ENCODE measurements around the gene SCYGR3. TPM values are rescaled to one million over a fixed set of nuclear protein-coding genes. Genes with fewer than 3 reads are reported as not detected.

SCYGR3 gene
- total RNA-seq, 1 experiment from 2014 or later, result not detected

GRCh38 chr2:227657199-227657845, 42.7 kb upstream of the SCYGR3 start:
- Histone ChIP-seq H3K27ac (ENCODE audit: low read length) (no peak overlapping the region), H3K36me3 (ENCODE audit: low read depth, low read length) (no peaks in the 10 kb centered on the region), H3K9me2 (replicated peaks; ENCODE audit: low read length) (no peaks in the 10 kb centered on the region), H2AFZ (ENCODE audit: low read length) (no peak overlapping the region), H3K4me1 (ENCODE audit: insufficient read depth, low read length) (0 out of 2 replicates have a peak, but pooled peaks cover 5% of the 10 kb centered on the region), H4K20me1 (ENCODE audit: low read length) (no peaks in the 10 kb centered on the region), H3K9me3 (ENCODE audit: low read length) (no peaks in the 10 kb centered on the region), H3K4me3 (ENCODE audit: low read length) (no peak overlapping the region), H3K9ac (ENCODE audit: low read length) (no peak overlapping the region), H3K79me2 (ENCODE audit: low read length) (no peaks in the 10 kb centered on the region), H3K4me2 (ENCODE audit: low read length) (no peak overlapping the region), H3K27me3 (ENCODE audit: low read length) (no peaks in the 10 kb centered on the region), H3F3A (ENCODE audit: low read length, unreplicated experiment) (no peaks in the 10 kb centered on the region)
- ATAC-seq (no peak), DNase-seq (no peak)
- intact Hi-C loops (cut with micrococcal nuclease), result loop anchor here (5.0 kb wide), 2 partner anchors 185 to 205 kb away; partner anchors contain the start of gene AGFG1
- TF ChIP-seq EZH2 (IDR thresholded peaks at IDR 0.05; ENCODE audit: low read length, unreplicated experiment) (no peak), CTCF (conservative IDR thresholded peaks at IDR 0.05; ENCODE audit: low read depth, low read length) (no peak), EZH2phosphoT487 (IDR thresholded peaks at IDR 0.05; ENCODE audit: borderline replicate concordance, low read length) (no peak)
- CTCF ChIA-PET, result interaction anchor here (0.5 to 1.4 kb wide), 5 partner anchors 22 to 220 kb away, joined by 3 to 20 read pairs (median 5); no protein-coding TSS in a partner anchor
- BruUV-seq (replicated peaks), result no TSS peak
- POLR2A ChIA-PET (ENCODE audit: unreplicated experiment), result no interaction called here

- Histone ChIP-seq H3K27ac (ENCODE audit: low read length) (no peak overlapping the region), H3K4me1 (ENCODE audit: insufficient read depth, low read length) (0 out of 2 replicates have a peak, but pooled peaks cover 5% of the 10 kb centered on the region), H3K9ac (ENCODE audit: low read length) (no peak overlapping the region), H3K79me2 (ENCODE audit: low read length) (no peaks in the 10 kb centered on the region), H3F3A (ENCODE audit: low read length, unreplicated experiment) (no peaks in the 10 kb centered on the region), H3K4me2 (ENCODE audit: low read length) (no peak overlapping the region), H3K9me2 (replicated peaks; ENCODE audit: low read length) (no peaks in the 10 kb centered on the region), H3K36me3 (ENCODE audit: low read depth, low read length) (no peaks in the 10 kb centered on the region), H4K20me1 (ENCODE audit: low read length) (no peaks in the 10 kb centered on the region), H3K27me3 (ENCODE audit: low read length) (no peaks in the 10 kb centered on the region), H2AFZ (ENCODE audit: low read length) (no peak overlapping the region), H3K4me3 (ENCODE audit: low read length) (no peak overlapping the region), H3K9me3 (ENCODE audit: low read length) (no peaks in the 10 kb centered on the region)
- TF ChIP-seq EZH2 (IDR thresholded peaks at IDR 0.05; ENCODE audit: low read length, unreplicated experiment), result no peak
- TF ChIP-seq EZH2phosphoT487 (IDR thresholded peaks at IDR 0.05; ENCODE audit: borderline replicate concordance, low read length), result no peak
- TF ChIP-seq CTCF (conservative IDR thresholded peaks at IDR 0.05; ENCODE audit: low read depth, low read length), result no peak
- DNase-seq (peak; percentile 85), ATAC-seq (peak; percentile 68)
- POLR2A ChIA-PET (ENCODE audit: unreplicated experiment), result no interaction called here
- CTCF ChIA-PET, result no interaction called here
- BruUV-seq (replicated peaks), result no TSS peak
- intact Hi-C loops (cut with micrococcal nuclease), result loop anchor here (5.0 kb wide), 2 partner anchors 183 to 207 kb away; partner anchors contain the start of gene AGFG1
These were observed 40.8 kb upstream of the SCYGR3 start for GRCh38 chr2:227655454-227655853.

- Histone ChIP-seq H4K20me1 (ENCODE audit: low read length) (no peaks in the 10 kb centered on the region), H3K79me2 (ENCODE audit: low read length) (no peaks in the 10 kb centered on the region), H3K4me1 (ENCODE audit: insufficient read depth, low read length) (0 out of 2 replicates have a peak, but pooled peaks cover 5% of the 10 kb centered on the region), H3F3A (ENCODE audit: low read length, unreplicated experiment) (no peaks in the 10 kb centered on the region), H3K36me3 (ENCODE audit: low read depth, low read length) (no peaks in the 10 kb centered on the region), H3K27me3 (ENCODE audit: low read length) (no peaks in the 10 kb centered on the region), H3K4me2 (ENCODE audit: low read length) (no peak overlapping the region), H3K9me2 (replicated peaks; ENCODE audit: low read length) (no peaks in the 10 kb centered on the region), H2AFZ (ENCODE audit: low read length) (no peak overlapping the region), H3K4me3 (ENCODE audit: low read length) (no peak overlapping the region), H3K9ac (ENCODE audit: low read length) (no peak overlapping the region), H3K27ac (ENCODE audit: low read length) (no peak overlapping the region), H3K9me3 (ENCODE audit: low read length) (no peaks in the 10 kb centered on the region)
- ChIA-PET POLR2A (ENCODE audit: unreplicated experiment) (no interaction called here), CTCF (no interaction called here)
- TF ChIP-seq EZH2phosphoT487 (IDR thresholded peaks at IDR 0.05; ENCODE audit: borderline replicate concordance, low read length), result no peak
- no peak for TF ChIP-seq CTCF (conservative IDR thresholded peaks at IDR 0.05; ENCODE audit: low read depth, low read length)
- TF ChIP-seq EZH2 (IDR thresholded peaks at IDR 0.05; ENCODE audit: low read length, unreplicated experiment), result no peak
- ATAC-seq (no peak), DNase-seq (no peak)
- intact Hi-C loops (cut with micrococcal nuclease), result no loop called here
- BruUV-seq (replicated peaks), result no TSS peak
These were observed 39.8 kb upstream of the SCYGR3 start for GRCh38 chr2:227654426-227654825.

Data from PC-3 (cell line).